ENCODE measurements around the gene ZNF609.

ZNF609 gene

DNA sequence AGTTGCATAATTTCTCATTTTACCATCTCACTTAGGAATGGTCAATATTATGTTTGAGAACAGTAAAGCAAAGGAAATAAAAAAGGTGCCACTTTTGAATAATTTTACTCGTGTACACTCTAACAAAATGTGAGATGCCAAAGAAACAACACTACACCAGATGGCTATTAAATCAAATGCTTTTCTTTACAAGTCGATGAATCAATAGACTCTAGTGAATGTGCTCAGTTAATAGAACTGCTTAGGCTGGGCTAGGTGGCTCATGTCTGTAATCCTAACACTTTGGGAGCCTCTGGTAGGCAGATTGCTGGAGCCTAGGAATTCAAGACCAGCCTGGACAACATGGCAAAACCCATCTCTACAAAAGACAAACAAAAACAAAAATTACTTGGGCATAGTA, 87.9 kb downstream of the ZNF609 start:
- DNase-seq: no peak

DNA sequence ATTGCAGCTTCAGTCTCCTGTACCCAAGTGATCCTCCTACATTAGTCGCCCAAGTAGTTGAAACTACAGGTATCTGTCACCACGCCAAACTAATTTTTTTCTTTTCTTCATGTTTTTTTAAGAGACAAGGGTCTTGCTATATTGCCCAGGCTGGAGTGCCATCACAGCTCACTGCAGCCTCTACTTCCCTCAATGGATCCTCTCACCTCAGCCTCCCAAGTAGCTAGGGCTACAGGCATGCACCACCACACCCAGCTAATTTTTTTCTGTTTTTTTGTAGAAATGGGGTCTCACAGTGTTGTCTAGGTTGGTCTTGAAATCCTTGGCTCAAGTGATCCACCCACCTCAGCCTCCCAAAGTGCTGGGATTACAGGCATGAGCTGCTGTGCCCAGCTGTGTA, 89.5 kb downstream of the ZNF609 start:
- no peak for DNase-seq

DNA sequence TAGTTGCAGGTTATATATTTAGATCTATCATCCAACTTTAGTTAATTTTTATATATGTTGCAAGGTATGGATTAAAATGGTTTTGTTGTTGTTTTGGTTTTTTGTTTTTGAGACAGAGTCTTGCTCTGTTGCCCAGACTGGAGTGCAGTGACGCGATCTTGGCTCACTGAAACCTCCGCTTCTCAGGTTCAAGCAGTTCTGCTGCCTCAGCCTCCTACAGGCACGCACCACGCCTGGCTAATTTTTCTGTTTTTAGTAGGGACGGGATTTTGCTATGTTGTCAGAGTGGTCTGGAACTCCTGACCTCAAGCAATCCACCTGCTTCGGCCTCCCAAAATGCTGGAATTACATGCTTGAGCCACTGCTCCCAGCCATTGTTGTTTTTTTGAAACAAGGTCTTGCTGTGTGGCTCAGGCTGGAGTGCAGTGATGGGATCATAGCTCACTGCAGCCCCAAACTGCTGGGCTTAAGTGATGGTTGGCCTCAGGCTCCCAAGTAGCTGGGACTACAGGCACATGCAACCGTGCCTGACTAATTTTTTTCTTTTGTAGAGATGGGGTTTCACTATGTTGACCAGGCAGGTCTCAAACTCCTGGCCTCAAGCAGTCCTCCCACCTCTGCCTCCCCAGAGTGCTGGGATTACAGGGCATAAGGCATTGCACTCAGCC, 92.0 kb downstream of the ZNF609 start:
- DNase-seq: no peak

DNA sequence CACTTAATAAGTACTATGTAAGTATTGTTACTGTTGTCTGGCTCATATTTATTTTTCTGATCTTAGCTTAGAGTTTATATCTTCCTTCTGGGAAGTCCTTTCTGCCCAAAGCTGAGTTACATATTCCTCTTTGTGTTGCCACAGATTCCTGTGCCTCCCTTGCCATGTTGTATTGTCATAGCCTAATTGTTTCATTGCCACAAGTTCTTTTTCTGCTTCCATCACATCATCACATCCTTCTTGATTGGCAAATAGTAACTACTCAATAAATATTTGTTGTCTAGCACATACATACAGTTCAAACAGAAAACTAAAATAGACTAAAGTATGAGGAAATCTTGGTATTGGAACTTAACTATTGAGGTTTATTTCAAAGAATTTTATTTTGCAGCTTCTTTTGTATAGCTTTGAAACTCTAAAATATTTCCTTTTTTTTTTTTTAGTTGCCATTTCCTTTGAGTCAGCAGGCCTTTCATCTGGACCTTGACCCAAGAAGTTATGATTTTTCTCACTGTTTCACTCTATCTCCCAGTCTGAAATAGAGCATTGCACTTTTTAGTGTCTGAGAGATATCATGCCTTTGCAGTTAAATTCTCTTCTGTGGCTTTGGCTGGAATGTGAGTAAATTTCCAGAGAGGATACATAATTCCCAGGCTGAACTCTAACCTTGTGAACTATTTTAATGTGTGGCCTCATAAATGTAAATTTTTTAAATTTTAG, 98.2 kb downstream of the ZNF609 start:
- no peak for DNase-seq

DNA sequence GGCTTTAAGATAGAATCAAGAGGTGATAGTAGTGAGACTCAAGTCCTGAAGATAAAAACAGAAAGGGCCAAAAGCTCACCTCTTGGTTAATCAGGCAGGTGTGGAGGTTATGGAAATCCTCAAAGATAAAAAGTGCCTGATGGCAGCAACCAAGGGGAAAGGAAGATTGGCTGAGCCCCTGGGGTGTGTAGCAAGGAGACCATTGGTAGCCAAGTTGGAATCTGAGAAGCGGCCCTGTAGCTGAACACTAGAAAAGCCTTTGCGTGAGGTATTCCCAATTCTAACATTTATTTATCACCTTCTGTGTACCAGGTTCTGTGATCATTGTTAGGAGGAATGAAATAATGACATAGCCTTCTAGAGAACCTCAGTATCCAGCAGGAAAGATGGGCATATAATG, 98.9 kb downstream of the ZNF609 start:
- no peak for DNase-seq

DNA sequence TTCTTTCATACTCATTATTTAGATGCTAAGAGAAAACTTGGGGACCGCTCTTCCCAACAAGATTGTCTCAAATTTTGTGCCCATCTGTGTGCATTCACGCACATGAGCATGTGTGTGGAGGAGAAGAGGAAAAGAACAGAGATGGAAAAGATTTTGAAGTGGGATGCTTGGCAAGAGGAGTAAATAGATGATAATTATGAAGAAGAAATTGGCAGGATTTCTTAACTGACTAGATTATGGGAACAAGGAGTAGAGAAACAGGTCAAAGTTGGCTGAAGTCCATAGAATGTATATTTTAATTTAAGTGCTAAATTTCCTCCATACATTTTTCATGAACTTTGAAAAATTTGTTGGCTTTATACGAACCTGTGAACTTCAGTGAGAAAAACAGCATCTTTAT, 100.1 kb downstream of the ZNF609 start:
- no peak for DNase-seq

DNA sequence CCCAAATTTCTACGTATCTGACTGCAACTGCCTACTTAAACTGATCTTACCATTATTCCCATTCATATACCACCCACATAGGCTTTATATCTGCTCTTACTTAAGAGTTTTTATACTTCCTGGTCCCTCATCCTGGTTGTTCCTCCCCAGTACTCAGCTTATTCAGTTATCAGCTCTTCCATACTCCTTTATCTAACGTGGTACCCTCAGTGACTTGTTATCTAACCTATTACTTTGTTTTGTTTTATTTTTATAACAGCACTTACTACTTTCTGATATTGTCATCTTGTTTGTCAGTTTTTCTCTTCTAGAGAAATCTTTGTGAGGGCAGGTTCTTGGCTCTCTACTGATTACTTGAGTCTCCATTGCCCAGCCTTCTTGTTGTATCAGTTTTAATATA, 100.6 kb downstream of the ZNF609 start:
- no peak for DNase-seq

DNA sequence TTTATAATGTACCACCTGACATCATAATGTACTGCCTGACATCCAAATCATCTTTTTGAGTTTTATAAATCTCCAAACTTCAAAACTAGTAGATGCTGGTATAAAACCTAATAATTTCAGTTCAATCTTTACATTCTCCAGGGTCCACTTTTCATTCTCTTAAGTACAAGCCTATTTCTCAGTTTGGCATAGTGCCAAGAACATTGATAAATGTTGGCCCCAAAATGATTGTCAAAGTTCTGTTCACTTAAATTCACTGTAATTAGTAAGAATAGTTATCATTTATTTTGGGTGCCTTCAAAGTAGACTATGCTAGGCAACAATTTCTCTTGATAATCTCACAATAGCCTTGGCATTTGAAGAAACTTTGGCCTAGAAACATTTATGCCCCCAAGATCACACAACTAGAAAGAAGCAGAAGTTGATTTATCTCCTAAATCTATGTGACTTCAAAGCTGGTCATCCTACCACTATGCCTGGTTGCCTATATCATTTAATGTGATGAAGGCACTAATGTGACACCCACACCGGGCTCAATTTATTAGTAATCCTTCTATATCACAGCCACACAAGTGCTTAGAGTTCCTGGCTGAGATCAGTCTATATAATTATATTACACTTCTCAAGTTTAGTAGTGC, 101.7 kb downstream of the ZNF609 start:
- DNase-seq: no peak

DNA sequence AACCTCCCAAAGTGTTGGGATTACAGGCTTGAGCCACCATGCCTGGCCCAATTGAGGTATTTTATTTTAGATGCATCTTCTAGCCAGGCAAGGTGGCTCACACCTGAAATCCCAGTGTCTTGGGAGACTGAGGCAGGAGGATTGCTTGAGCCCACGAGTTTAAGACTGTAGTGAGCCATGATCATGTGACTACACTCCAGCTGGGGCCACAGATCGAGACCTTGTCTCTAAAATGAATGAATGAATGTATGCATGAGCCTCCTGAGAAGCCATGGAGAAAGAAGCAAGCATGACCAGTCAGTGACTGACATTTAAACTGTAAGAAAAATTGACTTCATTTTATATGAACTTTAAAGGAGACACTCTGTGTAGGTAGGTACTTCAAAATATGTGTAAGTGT, 105.7 kb downstream of the ZNF609 start:
- no peak for DNase-seq

DNA sequence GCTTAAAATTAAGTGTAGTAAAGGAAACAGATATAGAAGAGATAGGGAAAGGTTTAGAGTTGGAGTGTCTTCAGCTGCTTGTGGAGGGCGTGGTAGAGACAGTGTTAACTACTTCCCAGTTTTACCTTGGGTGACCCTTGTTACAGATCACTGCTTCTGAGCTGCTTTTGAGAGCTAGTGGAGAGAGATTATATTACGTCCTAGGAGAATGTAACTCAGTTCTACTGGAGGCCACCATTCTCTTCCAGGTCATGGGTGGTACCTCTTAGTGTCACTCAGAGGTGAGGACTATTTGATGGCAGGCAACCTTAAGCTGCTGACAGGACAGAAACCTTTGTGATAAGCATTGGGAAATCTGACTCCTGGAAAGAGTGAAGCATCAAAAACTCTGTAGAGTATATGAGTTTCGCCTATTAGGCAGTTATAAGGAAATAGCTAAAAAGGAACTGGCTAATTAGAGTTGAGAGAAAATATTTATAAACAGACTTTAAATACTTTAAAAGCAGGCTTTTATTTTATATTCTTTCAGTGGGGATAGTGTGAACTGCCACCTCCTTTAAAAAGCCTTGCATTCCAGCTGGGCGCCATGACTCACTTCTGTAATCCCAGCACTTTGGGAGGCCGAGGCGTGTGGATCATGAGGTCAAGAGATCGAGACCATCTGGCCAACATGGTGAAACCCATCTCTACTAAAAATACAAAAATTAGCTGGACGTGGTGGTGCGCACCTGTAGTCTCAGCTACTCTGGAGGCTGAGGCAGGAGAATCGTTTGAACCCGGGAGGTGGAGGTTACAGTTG, 106.5 kb downstream of the ZNF609 start:
- no peak for DNase-seq

DNA sequence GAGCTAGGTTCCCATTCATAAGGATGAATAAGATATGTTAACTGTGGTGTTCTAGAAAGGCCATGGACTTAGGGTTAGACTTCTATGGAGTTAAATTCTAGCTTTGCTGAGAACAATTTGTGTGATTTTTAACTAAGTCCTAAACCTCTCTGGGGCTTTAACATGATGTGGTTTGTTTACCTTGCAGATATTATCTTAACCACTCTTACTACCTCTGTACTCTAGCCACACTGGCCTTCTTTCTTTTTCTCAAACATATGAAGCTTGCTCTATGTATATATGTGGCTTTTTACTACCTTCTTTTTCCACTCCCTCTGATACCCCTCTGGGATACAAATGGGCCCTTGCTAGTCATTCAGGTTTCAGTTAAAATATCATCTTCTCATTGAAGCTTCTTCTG, 108.4 kb downstream of the ZNF609 start:
- DNase-seq: no peak

DNA sequence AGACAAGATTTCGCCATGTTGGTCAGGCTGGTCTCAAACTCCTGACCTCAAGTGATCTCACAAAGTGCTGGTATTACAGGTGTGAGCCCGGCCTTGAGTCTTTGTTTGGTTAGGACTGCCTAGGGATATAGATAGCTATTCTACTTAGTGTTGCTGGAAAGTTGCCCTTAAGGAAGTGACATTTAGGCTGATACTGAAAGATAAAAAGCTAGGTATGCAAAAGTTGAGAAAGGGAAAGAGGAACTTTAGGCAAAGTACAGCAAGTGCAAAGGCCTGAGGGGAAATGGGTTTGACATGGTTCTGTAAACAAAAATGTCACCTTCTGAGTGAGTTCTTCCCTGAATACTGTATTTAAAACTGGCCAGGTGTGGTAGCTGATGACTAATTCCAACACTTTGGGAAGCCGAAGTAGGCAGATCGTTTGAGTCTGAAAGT, 111.5 kb downstream of the ZNF609 start:
- no peak for DNase-seq

DNA sequence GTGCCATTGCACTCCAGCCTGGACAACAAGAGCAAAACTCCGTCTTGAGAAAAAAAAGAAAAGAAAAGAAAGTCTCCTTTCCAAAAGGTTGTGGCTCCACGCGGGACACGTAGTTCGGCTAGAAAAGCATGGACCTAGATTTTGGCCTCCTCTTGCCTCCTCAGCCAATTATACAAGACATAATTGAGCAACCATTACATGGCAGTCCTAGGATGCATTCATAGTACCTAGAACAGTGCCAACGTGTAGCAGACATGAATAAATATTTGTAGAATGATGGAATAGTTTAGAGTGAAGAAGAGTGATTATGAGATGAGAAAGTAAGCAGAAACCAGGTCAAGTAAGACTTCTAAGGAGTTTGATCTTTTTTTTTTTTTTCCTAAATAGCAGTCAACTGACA, 112.5 kb downstream of the ZNF609 start:
- DNase-seq: no peak

DNA sequence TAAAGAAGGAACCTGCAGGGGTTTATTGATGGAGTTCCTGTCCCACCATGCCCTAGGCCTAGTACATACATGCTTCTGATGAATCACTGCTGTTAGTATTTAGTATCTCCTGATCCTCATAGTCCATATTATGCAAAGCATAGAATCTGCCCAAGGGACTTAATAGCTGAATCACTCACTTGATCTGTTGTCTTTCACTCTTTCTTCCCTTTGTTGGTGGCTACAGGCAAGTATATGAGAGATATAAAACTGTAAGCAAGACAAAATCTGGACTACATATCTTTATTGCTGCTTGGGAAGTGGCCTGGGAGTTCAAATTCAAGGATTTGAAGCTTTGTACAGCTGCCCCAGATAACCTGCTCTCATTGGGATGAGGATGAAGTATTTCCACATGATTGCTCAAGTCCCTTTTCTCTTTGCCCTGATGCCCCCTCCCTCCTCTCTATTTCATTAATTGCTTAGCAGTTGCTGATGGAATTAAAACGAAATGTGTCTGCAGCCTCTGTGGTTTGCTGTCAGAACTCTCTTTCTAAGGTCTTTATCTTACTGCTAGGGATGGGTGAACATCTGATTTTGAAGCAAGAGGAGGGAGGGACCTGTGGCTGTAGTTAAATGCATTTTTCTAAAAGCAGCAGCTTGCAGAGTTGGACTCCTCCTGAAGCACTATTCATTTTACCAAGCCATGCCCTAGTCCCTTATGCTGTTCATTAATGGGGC, 114.1 kb downstream of the ZNF609 start:
- DNase-seq: no peak

DNA sequence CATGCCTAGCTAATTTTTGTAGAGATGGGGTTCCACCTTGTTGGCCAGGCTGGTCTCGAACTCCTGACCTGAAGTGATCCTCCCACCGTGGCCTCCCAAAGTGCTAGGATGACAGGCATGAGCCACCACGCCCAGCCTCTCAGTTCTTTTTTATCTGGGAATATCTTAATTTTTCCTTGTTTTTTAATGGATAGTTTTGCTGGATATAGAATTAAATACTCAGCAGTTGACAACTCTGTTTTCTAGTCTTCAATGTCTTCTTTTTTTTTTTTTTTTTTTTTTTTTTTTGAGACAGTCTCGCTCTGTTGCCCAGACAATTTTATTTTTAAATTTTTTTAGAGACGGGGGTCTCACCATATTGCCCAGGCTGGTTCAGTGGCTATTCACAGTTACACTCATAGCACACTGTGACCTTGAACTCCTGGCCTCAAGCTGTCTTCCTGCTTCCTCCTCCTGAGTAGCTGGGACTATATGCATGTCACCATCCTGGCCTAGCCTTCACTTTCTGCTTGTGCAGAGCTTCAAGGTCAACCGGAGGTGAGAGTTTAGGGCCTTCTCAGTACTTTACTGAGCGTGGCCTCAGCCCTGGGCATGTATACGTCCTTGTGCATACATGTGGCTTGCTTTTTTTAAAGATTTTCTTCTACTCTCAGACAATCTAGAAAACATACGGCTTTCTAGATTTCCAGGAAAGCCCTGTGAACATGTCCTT, 120.5 kb downstream of the ZNF609 start:
- no peak for DNase-seq

DNA sequence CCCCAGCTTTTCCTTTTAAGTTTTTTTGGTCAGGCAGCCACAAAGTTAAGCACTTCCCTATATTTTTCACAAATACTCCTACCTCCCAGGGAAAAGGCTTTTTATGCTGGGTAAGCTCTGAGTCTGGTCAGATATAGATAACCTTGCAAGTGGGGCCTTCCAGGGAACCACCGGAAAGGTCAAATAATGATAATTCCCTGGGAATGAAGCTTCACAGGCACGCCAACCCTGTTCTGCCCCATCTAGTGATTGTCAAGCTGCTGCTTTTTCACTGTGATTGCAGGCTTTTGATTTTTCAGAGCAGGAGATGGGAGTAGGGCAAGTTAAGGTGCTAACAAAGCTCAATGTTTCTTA, 121.0 kb downstream of the ZNF609 start:
- DNase-seq: no peak

DNA sequence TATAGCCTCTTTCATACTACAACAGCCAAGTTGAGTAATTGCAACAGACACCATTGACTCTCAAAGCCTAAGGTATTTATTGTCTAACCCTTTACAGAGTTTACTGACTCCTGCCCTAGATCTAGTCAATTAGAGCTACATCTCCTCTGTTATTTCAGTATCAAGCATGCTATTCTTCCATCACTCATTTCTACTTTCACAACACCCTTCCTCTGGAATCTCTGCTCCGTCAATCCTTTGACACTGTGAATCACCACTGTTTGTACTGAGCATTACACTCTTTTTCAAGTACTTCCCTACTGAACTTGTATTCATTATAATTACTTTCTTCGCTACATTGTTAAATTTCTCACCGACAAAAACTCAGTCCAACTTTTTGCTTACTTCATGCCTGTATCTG, 121.8 kb downstream of the ZNF609 start:
- no peak for DNase-seq

DNA sequence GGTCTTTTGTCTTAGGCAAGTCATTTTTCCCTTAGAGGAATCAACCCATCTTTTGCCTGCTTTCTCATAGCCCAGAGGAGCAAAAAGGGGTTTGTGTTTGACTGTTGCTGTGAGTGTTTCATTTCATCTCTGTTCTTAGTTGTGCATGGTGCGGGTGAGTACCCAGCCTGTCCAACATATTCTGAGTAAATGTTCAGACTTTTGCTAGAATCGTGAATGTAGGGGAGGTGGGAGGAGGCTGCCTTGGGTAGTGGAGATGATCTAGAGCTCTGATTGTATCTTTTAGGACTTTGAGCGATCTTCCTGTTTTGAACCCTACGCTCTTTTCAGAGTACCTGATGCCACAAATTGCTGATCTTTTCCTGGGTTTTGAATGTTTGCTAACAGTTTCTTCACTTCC, 123.1 kb downstream of the ZNF609 start:
- no peak for DNase-seq

DNA sequence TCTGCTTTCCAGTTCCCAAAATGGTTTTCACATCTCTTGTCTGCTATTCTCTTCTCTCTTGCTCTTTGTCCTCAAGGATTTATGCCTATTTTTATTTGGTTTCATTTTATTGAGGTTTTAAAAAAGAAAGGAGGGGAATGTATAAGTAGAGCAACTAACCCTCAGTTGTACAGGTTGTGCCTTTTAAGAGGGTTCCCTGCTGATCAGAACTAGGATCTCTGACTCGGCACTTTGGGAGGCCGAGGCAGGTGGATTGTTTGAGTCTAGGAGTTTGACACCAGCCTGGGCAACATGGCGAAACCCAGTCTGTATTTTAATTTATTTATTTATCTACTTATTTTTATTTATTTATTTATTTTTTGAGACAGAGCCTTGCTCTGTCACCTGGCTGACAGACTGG, 123.6 kb downstream of the ZNF609 start:
- no peak for DNase-seq

DNA sequence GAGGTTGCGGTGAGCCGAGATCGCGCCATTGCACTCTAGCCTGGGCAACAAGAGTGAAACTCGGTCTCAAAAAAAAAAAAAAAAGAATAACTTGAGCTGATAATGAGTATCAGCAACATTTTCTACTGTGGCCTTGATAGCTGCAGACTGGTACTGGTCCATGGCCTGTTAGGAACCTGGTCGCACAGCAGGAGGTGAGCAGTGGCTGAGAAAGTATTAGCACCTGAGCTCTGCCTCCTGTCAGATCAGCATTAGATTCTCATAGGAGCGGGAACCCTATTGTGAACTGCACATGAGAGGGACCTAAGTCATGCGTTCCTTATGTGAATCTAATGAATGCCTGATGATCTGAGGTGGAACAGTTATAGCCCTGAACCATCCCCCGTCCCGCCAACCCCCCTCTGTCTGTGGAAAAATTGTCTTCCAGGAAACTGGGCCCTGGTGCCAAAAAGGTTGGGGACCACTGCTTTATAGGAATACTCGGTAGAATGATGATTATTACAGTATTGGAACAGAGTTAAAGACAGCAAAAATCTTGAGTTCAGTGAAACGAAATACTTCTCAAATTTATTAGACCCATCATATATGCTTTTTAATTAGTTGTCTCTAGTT, 126.0 kb downstream of the ZNF609 start:
- no peak for DNase-seq

DNA sequence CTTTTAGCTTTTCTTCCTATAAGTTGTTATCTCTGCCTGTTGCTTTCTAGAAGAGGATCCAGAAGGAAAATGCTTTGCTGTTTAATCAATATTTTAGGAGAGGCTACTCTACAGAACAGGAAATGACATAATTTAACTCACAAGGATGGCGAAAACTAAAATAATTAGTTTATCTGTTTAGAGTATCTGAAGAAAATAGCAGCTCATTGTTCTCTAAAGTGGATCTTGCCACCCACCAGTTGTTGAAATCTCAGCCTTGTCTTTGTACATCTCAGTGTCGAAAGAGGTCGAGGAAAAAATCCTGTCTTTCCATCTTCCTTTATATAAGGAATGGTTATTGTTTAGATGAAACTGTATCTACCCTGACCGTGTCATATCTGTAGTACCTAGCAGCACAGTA, 126.6 kb downstream of the ZNF609 start:
- no peak for DNase-seq
